Suprapubic skin (tissue), 4 donors: ENCODE data around the gene MGAT1.

Source experiments
- POLR2A ChIP-seq, 2 donors: fragments of 450-650 bp; IDR thresholded peaks; one replicate each; pipeline ENCODE4 v1.6.1; 2017; ENCODE audit warnings: antibody characterized with exemption in 2 of 2, mild to moderate bottlenecking in 2 of 2, moderate library complexity in 2 of 2
- POLR2AphosphoS5 ChIP-seq, 3 donors: sonication (generic); formaldehyde crosslinking; IDR thresholded peaks; one replicate each; pipeline ENCODE4 v1.6.1; 2017; ENCODE audit warnings: antibody characterized with exemption in 3 of 3
- TF ChIP-seq, protein P1 (sequence below), 2 donors: fragments of 200-600 bp in 1 of 2; fragments of 450-650 bp in 1 of 2; sonication (generic) in 1 of 2; IDR thresholded peaks; one replicate each; pipeline ENCODE4 v1.5.1; 2016 to 2019; ENCODE audit warnings: antibody characterized with exemption in 2 of 2, mild to moderate bottlenecking in 1 of 2, moderate library complexity in 1 of 2

GRCh38 chr5:180771839-180772238 lies 30.8 kb downstream of the MGAT1 start:
- TF ChIP-seq, protein P1, sequence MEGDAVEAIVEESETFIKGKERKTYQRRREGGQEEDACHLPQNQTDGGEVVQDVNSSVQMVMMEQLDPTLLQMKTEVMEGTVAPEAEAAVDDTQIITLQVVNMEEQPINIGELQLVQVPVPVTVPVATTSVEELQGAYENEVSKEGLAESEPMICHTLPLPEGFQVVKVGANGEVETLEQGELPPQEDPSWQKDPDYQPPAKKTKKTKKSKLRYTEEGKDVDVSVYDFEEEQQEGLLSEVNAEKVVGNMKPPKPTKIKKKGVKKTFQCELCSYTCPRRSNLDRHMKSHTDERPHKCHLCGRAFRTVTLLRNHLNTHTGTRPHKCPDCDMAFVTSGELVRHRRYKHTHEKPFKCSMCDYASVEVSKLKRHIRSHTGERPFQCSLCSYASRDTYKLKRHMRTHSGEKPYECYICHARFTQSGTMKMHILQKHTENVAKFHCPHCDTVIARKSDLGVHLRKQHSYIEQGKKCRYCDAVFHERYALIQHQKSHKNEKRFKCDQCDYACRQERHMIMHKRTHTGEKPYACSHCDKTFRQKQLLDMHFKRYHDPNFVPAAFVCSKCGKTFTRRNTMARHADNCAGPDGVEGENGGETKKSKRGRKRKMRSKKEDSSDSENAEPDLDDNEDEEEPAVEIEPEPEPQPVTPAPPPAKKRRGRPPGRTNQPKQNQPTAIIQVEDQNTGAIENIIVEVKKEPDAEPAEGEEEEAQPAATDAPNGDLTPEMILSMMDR (IDR thresholded peaks at IDR 0.05) = no peak
- no peak for TF ChIP-seq POLR2AphosphoS5 (IDR thresholded peaks at IDR 0.05)
- TF ChIP-seq POLR2A (IDR thresholded peaks at IDR 0.05) = no peak
